Mesothelial cell of epicardium (in vitro differentiated cells): ENCODE results near the gene SDK1. TPM values are rescaled to one million over a fixed set of nuclear protein-coding genes. Genes with fewer than 3 reads are reported as not detected.
A peak's percentile ranks its signal among the peaks of the same experiment; 100 is the strongest.
"Not testable (repeated sequence)": the region's sequence is repeated elsewhere in the genome, so short reads cannot be mapped to it uniquely, and the experiment has no call there.

Experiments
- DNase-seq, 2 experiments: peaks; one replicate each; pipeline ENCODE4 v3.0.0; 2021; ENCODE audit warnings: low spot score in 2 of 2; ENCODE audit not compliant: unreplicated experiment in 2 of 2
- H3K27ac Mint-ChIP-seq: 2 replicates; pipeline ENCODE4 v1.8.0; 2021; ENCODE audit warnings: mixed read lengths
- H3K27me3 Mint-ChIP-seq: 2 replicates; pipeline ENCODE4 v1.8.0; 2021; ENCODE audit warnings: low read depth, mixed read lengths
- H3K36me3 Mint-ChIP-seq: 2 replicates; pipeline ENCODE4 v1.8.0; 2021; ENCODE audit warnings: mixed read lengths
- H3K4me1 Mint-ChIP-seq: 2 replicates; pipeline ENCODE4 v1.8.0; 2021; ENCODE audit warnings: mixed read lengths
- H3K4me3 Mint-ChIP-seq: 2 replicates; pipeline ENCODE4 v1.8.0; 2021; ENCODE audit warnings: mild to moderate bottlenecking, moderate library complexity, mixed read lengths
- H3K9me3 Mint-ChIP-seq: 2 replicates; pipeline ENCODE4 v1.8.0; 2021; ENCODE audit warnings: mixed read lengths
- total RNA-seq: library from RNA; stranded (reverse); gene quantifications from 3 replicates; pipeline ENCODE4 v1.2.1, GENCODE V29; 2021
- TF ChIP-seq, protein P1 (sequence below): fragments of 200-600 bp; sonication (generic); IDR thresholded peaks from one replicate; pipeline ENCODE4 v1.5.0; 2021; ENCODE audit warnings: antibody characterized with exemption; ENCODE audit not compliant: unreplicated experiment

SDK1 gene
- total RNA-seq, 1 donor from 2014 or later, result 12.8 TPM

DNA sequence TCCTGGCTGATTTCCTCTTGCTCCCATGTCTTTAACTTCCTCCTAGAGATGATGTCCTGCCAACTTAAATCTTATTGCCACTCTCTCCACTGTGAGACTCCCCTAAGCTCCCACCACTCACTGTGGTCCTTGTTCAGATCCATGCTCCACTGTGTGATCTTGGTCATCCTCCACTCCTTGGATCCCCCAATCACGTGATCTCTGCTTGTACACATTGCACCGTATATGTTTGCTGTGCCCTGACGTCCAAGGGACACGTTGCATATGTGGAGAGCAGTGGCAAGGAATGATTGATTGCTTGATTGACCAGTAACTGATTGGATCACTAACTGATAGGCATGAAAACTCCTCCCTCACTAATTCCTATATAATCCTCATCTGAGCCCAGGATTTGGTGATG lies 395.1 kb downstream of the SDK1 start:
- H3K4me3 Mint-ChIP-seq, result no peak overlapping the region
- H3K27me3 Mint-ChIP-seq, result no peaks in the 10 kb centered on the region
- TF ChIP-seq, protein P1, sequence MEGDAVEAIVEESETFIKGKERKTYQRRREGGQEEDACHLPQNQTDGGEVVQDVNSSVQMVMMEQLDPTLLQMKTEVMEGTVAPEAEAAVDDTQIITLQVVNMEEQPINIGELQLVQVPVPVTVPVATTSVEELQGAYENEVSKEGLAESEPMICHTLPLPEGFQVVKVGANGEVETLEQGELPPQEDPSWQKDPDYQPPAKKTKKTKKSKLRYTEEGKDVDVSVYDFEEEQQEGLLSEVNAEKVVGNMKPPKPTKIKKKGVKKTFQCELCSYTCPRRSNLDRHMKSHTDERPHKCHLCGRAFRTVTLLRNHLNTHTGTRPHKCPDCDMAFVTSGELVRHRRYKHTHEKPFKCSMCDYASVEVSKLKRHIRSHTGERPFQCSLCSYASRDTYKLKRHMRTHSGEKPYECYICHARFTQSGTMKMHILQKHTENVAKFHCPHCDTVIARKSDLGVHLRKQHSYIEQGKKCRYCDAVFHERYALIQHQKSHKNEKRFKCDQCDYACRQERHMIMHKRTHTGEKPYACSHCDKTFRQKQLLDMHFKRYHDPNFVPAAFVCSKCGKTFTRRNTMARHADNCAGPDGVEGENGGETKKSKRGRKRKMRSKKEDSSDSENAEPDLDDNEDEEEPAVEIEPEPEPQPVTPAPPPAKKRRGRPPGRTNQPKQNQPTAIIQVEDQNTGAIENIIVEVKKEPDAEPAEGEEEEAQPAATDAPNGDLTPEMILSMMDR, result no peak
- peaks cover 8% of the 10 kb centered on the region for H3K4me1 Mint-ChIP-seq
- peaks cover 10% of the 10 kb centered on the region for H3K9me3 Mint-ChIP-seq
- H3K36me3 Mint-ChIP-seq, result peaks cover 4% of the 10 kb centered on the region
- no peak for DNase-seq
- H3K27ac Mint-ChIP-seq, result no peak overlapping the region

DNA sequence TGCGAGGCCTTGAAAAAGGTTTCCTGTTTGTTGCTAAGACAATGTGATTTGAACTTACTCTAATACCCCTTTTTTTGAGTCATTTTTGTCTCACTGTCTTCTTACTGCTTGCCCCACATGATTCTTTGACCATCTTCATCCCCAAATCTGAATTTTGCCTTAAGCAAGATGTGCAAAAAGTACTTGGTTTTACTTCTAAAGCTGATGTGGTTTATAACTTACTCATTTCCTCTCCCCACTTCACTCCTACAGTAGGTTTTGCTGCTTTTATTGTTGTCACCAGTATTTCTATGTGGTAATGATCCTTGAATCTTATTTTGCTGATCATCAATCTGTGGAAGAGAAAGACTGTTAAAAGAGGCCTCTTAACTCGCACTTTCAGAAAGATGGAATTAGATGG lies 396.4 kb downstream of the SDK1 start:
- no peaks in the 10 kb centered on the region for H3K4me1 Mint-ChIP-seq
- TF ChIP-seq, protein P1, result no peak
- no peak overlapping the region for H3K27ac Mint-ChIP-seq
- no peaks in the 10 kb centered on the region for H3K27me3 Mint-ChIP-seq
- peaks cover 4% of the 10 kb centered on the region for H3K36me3 Mint-ChIP-seq
- peaks cover 10% of the 10 kb centered on the region for H3K9me3 Mint-ChIP-seq
- no peak overlapping the region for H3K4me3 Mint-ChIP-seq
- no peak for DNase-seq

DNA sequence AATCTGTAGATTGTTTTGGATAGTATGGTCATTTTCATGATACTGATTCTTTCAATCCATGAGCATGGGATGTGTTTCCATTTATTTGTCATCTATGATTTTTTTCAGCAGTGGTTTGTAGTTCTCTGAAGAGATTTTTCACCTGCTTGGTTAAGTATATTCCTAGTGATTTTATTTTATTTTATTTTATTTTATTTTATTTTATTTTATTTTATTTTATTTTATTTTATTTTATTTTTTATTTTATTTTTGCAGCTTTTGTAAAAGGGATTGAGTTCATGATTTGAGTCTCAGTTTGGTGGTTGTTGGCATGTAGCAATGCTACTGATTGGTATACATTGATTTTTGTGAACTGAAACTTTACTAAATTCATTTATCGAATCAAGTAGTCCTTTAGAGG lies 404.2 kb downstream of the SDK1 start:
- peaks cover 28% of the 10 kb centered on the region for H3K9me3 Mint-ChIP-seq
- H3K27me3 Mint-ChIP-seq, result no peaks in the 10 kb centered on the region
- H3K4me1 Mint-ChIP-seq, result peaks cover 5% of the 10 kb centered on the region
- no peak overlapping the region for H3K27ac Mint-ChIP-seq
- peaks cover 13% of the 10 kb centered on the region for H3K36me3 Mint-ChIP-seq
- H3K4me3 Mint-ChIP-seq, result no peak overlapping the region
- DNase-seq, result no peak
- TF ChIP-seq, protein P1, result no peak

DNA sequence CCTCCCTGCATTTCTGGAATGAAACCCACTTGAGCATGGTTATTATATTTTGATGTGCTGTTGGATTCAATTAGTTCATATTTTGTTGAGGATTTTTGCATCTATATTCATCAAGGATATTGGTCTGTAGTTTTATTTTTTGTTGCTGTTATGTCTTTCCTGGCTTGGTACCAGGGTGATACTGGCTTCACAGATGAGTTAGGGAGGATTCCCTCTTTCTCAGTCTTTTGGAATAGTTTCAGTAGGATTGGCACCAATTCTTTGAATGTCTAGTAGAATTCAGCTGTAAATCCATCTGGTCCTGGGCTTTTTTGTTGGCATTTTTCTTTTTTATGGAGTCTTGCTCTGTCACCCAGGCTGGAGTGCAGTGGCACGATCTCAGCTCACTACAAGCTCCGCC lies 405.0 kb downstream of the SDK1 start:
- not testable (repeated sequence) for H3K27ac Mint-ChIP-seq, DNase-seq, H3K4me3 Mint-ChIP-seq, H3K36me3 Mint-ChIP-seq, H3K27me3 Mint-ChIP-seq, H3K4me1 Mint-ChIP-seq
- H3K9me3 Mint-ChIP-seq, result peaks cover 22% of the 10 kb centered on the region

DNA sequence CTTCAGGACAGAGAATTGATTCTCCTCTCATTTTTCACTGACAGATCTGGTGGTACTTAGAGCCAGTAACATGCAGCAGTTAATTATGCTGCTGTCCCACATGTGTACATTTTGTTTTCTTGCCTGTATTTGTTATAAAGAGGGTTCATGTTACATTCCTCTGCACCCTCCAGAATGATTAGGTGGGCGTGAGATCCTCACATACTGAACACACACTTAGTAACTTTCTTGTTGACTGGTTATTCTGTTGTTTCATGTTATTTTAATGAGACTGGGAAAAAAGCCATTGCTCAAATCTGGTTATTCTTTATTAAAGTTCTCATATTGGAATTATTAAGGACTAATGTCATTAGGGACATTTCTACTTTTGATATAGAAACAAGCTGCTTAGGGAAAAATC lies 409.1 kb downstream of the SDK1 start:
- no peak for DNase-seq

DNA sequence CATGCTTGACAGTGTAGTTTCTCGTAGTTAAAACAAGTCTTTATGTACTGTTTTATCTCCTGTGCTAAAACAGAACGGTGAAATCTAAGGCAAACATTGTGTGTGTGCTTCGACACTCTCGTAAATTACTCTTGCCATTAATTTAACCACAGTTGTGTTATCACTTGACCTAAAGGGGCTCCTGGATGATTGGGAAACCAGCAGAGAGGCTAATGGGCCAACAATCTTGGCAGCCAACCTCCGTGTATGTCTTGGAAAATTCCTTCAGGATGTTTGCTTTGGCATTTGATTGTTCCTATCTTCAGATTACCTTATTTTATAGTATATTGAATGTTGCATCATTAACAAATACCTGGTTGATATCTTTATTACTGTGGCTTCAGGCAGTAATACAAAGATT lies 409.5 kb downstream of the SDK1 start:
- peaks cover 17% of the 10 kb centered on the region for H3K4me1 Mint-ChIP-seq
- DNase-seq, result no peak
- TF ChIP-seq, protein P1, result no peak
- H3K27me3 Mint-ChIP-seq, result no peaks in the 10 kb centered on the region
- peaks cover 2% of the 10 kb centered on the region for H3K36me3 Mint-ChIP-seq
- peaks cover 6% of the 10 kb centered on the region for H3K9me3 Mint-ChIP-seq
- H3K4me3 Mint-ChIP-seq, result no peak overlapping the region
- H3K27ac Mint-ChIP-seq, result peak overlapping the region; percentile 17

More for the DNA sequence above, 409.1 kb downstream of the SDK1 start:
- Mint-ChIP-seq H3K27ac (no peak overlapping the region), H3K9me3 (peaks cover 7% of the 10 kb centered on the region), H3K4me1 (peaks cover 17% of the 10 kb centered on the region), H3K36me3 (peaks cover 2% of the 10 kb centered on the region), H3K27me3 (no peaks in the 10 kb centered on the region), H3K4me3 (no peak overlapping the region)
- TF ChIP-seq, protein P1, result no peak
